Measurements from ENCODE around the gene LCE7A.

GRCh38 chr1:152842556-152842955, 17.2 kb upstream of the LCE7A start, which contains the start of gene LCE6A:
- TF ChIP-seq CTCF (IDR thresholded peaks at IDR 0.05) (no peak), POLR2A (IDR thresholded peaks at IDR 0.05) (no peak)

Data from esophagus squamous epithelium (tissue), 4 donors.